Mucosa of stomach (tissue), 1 donor: ENCODE measurements around the gene SPEM1.
"Not testable (repeated sequence)": the region's sequence is repeated elsewhere in the genome, so short reads cannot be mapped to it uniquely, and the experiment has no call there.

Source experiments
- H3K27me3 ChIP-seq: one replicate; pipeline ENCODE4 v1.7.0; 2013; ENCODE audit warnings: mild to moderate bottlenecking, low read length; ENCODE audit not compliant: control insufficient read depth, insufficient read depth
- H3K36me3 ChIP-seq: one replicate; pipeline ENCODE4 v1.7.0; 2013; ENCODE audit warnings: low read length; ENCODE audit not compliant: control insufficient read depth, insufficient read depth
- H3K4me1 ChIP-seq: one replicate; pipeline ENCODE4 v1.7.0; 2013; ENCODE audit warnings: mild to moderate bottlenecking, low read length; ENCODE audit not compliant: control insufficient read depth, insufficient read depth
- H3K4me3 ChIP-seq: one replicate; pipeline ENCODE4 v1.7.0; 2013; ENCODE audit warnings: low read length
- H3K9ac ChIP-seq: one replicate; pipeline ENCODE4 v1.7.0; 2013; ENCODE audit warnings: mild to moderate bottlenecking, low read length, moderate library complexity
- H3K9me3 ChIP-seq: one replicate; pipeline ENCODE4 v1.7.0; 2013; ENCODE audit warnings: mild to moderate bottlenecking, low read length, moderate library complexity; ENCODE audit not compliant: control insufficient read depth
- donor health status: Pancreatic carcinoma.

The SPEM1 gene

GRCh38 chr17:7462474-7463371, 42.6 kb downstream of the SPEM1 start:
- Histone ChIP-seq H3K4me3 (no peak overlapping the region), H3K27me3 (no peaks in the 10 kb centered on the region), H3K4me1 (no peaks in the 10 kb centered on the region), H3K9me3 (no peaks in the 10 kb centered on the region), H3K36me3 (peaks cover 4% of the 10 kb centered on the region), H3K9ac (no peak overlapping the region)

DNA sequence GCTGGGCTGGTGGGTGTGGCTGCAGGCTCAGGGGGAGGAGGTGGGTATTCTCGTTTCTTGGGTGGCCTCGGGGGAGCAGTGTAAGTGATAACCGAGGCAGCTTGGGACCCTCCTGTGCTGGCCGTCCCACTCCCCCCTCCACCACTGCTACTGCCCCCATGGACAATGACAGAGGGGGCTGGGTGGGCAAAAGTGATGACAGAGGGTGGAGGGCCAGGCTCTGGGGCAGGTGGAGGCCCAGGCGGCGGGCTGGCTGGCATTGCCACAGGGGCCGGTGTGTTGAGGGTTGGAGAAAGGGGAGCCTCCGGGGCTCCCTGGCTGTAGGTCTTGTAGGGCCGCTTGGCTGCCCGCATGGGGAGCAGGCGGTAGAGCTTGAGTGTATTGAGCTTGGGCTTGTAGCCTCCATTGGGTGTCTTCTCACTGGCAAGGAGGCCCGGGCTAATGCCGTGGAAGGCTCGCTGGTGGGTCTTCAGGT, 43.3 kb downstream of the SPEM1 start:
- H3K36me3 ChIP-seq: peaks cover 4% of the 10 kb centered on the region

GRCh38 chr17:7464081-7464480, 44.0 kb downstream of the SPEM1 start:
- H3K36me3 ChIP-seq: peaks cover 4% of the 10 kb centered on the region
- no peak overlapping the region for H3K9ac ChIP-seq
- no peaks in the 10 kb centered on the region for H3K9me3 ChIP-seq
- no peaks in the 10 kb centered on the region for H3K4me1 ChIP-seq
- no peak overlapping the region for H3K4me3 ChIP-seq
- H3K27me3 ChIP-seq: no peaks in the 10 kb centered on the region

More for the DNA sequence above, 43.3 kb downstream of the SPEM1 start:
- no peak overlapping the region for H3K9ac ChIP-seq
- no peak overlapping the region for H3K4me3 ChIP-seq
- no peaks in the 10 kb centered on the region for H3K4me1 ChIP-seq
- no peaks in the 10 kb centered on the region for H3K27me3 ChIP-seq
- no peaks in the 10 kb centered on the region for H3K9me3 ChIP-seq

- no peak overlapping the region for H3K9ac ChIP-seq
- H3K27me3 ChIP-seq: no peaks in the 10 kb centered on the region
- peaks cover 4% of the 10 kb centered on the region for H3K36me3 ChIP-seq
- H3K4me1 ChIP-seq: no peaks in the 10 kb centered on the region
- no peaks in the 10 kb centered on the region for H3K9me3 ChIP-seq
- H3K4me3 ChIP-seq: no peak overlapping the region
Measured at GRCh38 chr17:7465597-7466275, 45.6 kb downstream of the SPEM1 start.

DNA sequence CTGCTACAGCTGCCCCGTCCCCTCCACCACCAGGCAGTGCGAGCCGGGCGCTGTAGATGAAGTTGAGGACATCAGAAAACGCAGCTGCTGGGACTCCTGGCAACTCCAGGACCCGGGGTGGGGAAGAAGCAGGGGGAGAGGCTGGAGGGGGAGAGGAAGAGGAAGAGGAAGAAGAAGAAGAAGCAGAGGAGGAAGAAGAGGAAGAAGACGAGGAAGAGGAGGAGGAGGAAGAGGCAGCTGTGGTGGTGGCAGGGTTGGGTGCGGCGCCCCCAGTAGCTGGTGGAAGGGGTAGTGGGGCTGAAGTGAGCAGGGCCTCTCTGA, 46.2 kb downstream of the SPEM1 start:
- Histone ChIP-seq H3K9me3 (no peaks in the 10 kb centered on the region), H3K27me3 (no peaks in the 10 kb centered on the region), H3K9ac (no peak overlapping the region), H3K4me1 (no peaks in the 10 kb centered on the region), H3K4me3 (no peak overlapping the region), H3K36me3 (peaks cover 4% of the 10 kb centered on the region)

- no peaks in the 10 kb centered on the region for H3K27me3 ChIP-seq
- no peak overlapping the region for H3K4me3 ChIP-seq
- H3K9ac ChIP-seq: no peak overlapping the region
- no peaks in the 10 kb centered on the region for H3K4me1 ChIP-seq
- peaks cover 4% of the 10 kb centered on the region for H3K36me3 ChIP-seq
- no peaks in the 10 kb centered on the region for H3K9me3 ChIP-seq
Measured at GRCh38 chr17:7466639-7467341, 46.7 kb downstream of the SPEM1 start.

GRCh38 chr17:7467498-7467897, 47.4 kb downstream of the SPEM1 start:
- Histone ChIP-seq H3K9ac (no peak overlapping the region), H3K36me3 (peaks cover 4% of the 10 kb centered on the region), H3K4me3 (no peak overlapping the region), H3K9me3 (no peaks in the 10 kb centered on the region), H3K4me1 (no peaks in the 10 kb centered on the region), H3K27me3 (no peaks in the 10 kb centered on the region)

GRCh38 chr17:7468290-7468689, 48.2 kb downstream of the SPEM1 start:
- Histone ChIP-seq H3K9me3 (no peaks in the 10 kb centered on the region), H3K4me3 (no peak overlapping the region), H3K36me3 (peaks cover 4% of the 10 kb centered on the region), H3K4me1 (no peaks in the 10 kb centered on the region), H3K27me3 (no peaks in the 10 kb centered on the region), H3K9ac (no peak overlapping the region)

DNA sequence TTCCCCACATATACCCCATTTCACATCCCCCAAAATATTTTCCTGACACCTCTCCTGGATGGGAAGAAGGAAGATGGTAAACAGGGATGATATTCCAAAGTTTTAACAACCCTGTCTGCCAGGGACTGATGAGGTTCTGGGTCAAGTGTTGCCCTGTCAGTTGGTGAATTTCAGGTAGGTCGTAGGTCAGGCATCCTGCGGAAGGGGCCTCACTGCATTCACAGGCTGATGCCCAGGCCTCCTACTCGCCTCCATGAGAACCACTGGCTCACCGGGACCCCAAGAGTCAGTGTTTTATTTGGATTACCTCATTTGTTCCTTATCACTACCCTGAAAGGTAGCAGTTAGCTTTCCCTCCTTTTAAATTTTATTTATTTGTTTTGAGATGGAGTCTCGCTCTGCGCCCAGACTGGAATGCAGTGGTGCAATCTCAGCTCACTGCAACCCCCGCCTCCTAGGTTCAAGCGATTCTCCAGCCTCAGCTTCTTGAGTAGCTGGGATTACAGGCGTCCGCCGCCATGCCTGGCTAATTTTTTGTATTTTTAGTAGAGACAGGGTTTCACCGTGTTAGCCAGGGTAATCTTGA, 48.8 kb downstream of the SPEM1 start:
- Histone ChIP-seq H3K4me3 (no peak overlapping the region), H3K9ac (no peak overlapping the region), H3K4me1 (no peaks in the 10 kb centered on the region)

GRCh38 chr17:7469843-7470242, 49.7 kb downstream of the SPEM1 start:
- H3K9me3 ChIP-seq, H3K27me3 ChIP-seq, H3K36me3 ChIP-seq, H3K9ac ChIP-seq, H3K4me3 ChIP-seq, H3K4me1 ChIP-seq: not testable (repeated sequence)

More for the DNA sequence above, 48.8 kb downstream of the SPEM1 start:
- no peaks in the 10 kb centered on the region for H3K9me3 ChIP-seq
- no peaks in the 10 kb centered on the region for H3K27me3 ChIP-seq
- peaks cover 4% of the 10 kb centered on the region for H3K36me3 ChIP-seq

- not testable (repeated sequence) for H3K4me1 ChIP-seq, H3K36me3 ChIP-seq, H3K9me3 ChIP-seq, H3K4me3 ChIP-seq, H3K9ac ChIP-seq, H3K27me3 ChIP-seq
Measured at GRCh38 chr17:7470457-7470973, 50.4 kb downstream of the SPEM1 start.
